A673 (cell line): Measurements from ENCODE around the gene OCEL1. TPM values are rescaled to one million over a fixed set of nuclear protein-coding genes. Genes with fewer than 3 reads are reported as not detected.

Experiments
- BruUV-seq: library from RNA; stranded (reverse); fragments of 400-500 nt; replicated peaks from 2 replicates; lab custom pipeline; 2021; lab: Mats Ljungman, UMichigan
- CTCF ChIA-PET: fragments of 300-600 bp; sonication (Branson Sonifier 250); formaldehyde crosslinking; loops from one replicate; lab custom pipeline; 2022; ENCODE audit warnings: antibody characterized with exemption; lab: Charles Lee
- POLR2A ChIA-PET: fragments of 300-600 bp; sonication (Branson Sonifier 250); formaldehyde crosslinking; loops from one replicate; lab custom pipeline; 2022; ENCODE audit warnings: antibody characterized with exemption; ENCODE audit not compliant: low non-redundant PET; lab: Charles Lee
- DNase-seq: peaks from one replicate; pipeline ENCODE4 v3.0.0-alpha.2; 2015; ENCODE audit warnings: low spot score
- H3K27ac ChIP-seq: fragments of 200-600 bp; sonication (generic); 2 replicates; pipeline ENCODE4 v1.5.1; 2016; ENCODE audit warnings: mixed run types, low read depth, mild to moderate bottlenecking, mixed read lengths, antibody characterized with exemption, low read length; ENCODE audit not compliant: poor library complexity, severe bottlenecking
- H3K27me3 ChIP-seq: fragments of 200-600 bp; sonication (generic); replicated peaks from 2 replicates; pipeline ENCODE4 v1.6.1; 2017; ENCODE audit warnings: mixed run types, low read depth, mild to moderate bottlenecking, mixed read lengths, antibody characterized with exemption, low read length; ENCODE audit not compliant: insufficient read depth, poor library complexity
- H3K36me3 ChIP-seq: fragments of 200-600 bp; sonication (generic); 2 replicates; pipeline ENCODE4 v1.6.1; 2016; ENCODE audit warnings: mixed run types, mild to moderate bottlenecking, mixed read lengths, antibody characterized with exemption, low read length; ENCODE audit not compliant: insufficient read depth, poor library complexity, severe bottlenecking
- H3K4me1 ChIP-seq: fragments of 200-600 bp; sonication (generic); 2 replicates; pipeline ENCODE4 v1.6.1; 2017; ENCODE audit warnings: mixed run types, mild to moderate bottlenecking, mixed read lengths, antibody characterized with exemption, low read length; ENCODE audit not compliant: insufficient read depth, poor library complexity, severe bottlenecking
- H3K4me3 ChIP-seq: fragments of 200-600 bp; sonication (generic); 2 replicates; pipeline ENCODE4 v1.5.1; 2016; ENCODE audit warnings: low read depth, mixed run types, mild to moderate bottlenecking, mixed read lengths, low read length; ENCODE audit not compliant: poor library complexity, severe bottlenecking
- H3K9me3 ChIP-seq: fragments of 200-600 bp; sonication (generic); 2 replicates; pipeline ENCODE4 v1.6.1; 2016; ENCODE audit warnings: mixed run types, low read depth, mild to moderate bottlenecking, mixed read lengths, antibody characterized with exemption, low read length; ENCODE audit not compliant: poor library complexity, severe bottlenecking
- EZH2 ChIP-seq: fragments of 200-600 bp; sonication (generic); IDR thresholded peaks from 2 replicates; pipeline ENCODE4 v1.6.1; 2017; ENCODE audit warnings: borderline replicate concordance, low read depth, mild to moderate bottlenecking, mixed read lengths, antibody characterized with exemption, low read length; ENCODE audit not compliant: poor library complexity, severe bottlenecking
- intact Hi-C: fragments of 100-400 bp; cut with micrococcal nuclease; formaldehyde crosslinking; loops from one replicate; pipeline ENCODE4 v1.10.0; 2022; ENCODE audit not compliant: unreplicated experiment
- total RNA-seq: library from RNA; stranded (reverse); gene quantifications from 2 replicates; pipeline ENCODE4 v1.2.3, GENCODE V29; 2021
- TF ChIP-seq, protein P1 (sequence below): fragments of 300-800, 200-600 bp; sonication (generic); conservative IDR thresholded peaks from 2 replicates; pipeline ENCODE4 v1.5.1; 2017; ENCODE audit warnings: low read depth, mild to moderate bottlenecking, antibody characterized with exemption, low read length, moderate library complexity, mixed read lengths

The OCEL1 gene
- total RNA-seq, 1 experiment from 2014 or later = 8.2 TPM

DNA sequence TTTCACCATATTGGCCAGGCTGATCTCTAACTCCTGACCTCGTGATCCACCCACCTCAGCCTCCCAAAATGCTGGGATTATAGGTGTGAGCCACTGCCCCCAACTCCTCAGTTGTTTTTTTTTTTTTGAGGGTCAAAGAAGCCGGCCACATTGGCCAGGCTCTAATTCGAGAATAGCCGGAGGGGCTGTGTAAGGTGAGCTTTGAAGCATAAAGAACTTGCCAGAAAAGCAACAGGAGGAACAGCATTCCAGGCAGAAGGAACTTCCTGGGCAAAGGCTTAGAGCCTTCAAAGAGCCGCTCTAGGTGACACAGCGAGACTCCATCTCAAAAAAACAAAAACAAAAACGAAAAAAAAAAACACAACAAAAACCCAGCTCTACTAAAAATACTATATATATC lies 40.0 kb downstream of the OCEL1 start:
- POLR2A ChIA-PET = interaction anchor here (0.5 kb wide), 1 partner anchor 96 kb away, joined by 3 read pairs; no protein-coding TSS in a partner anchor
- no TSS peak for BruUV-seq
- no peak for TF ChIP-seq EZH2
- TF ChIP-seq, protein P1, sequence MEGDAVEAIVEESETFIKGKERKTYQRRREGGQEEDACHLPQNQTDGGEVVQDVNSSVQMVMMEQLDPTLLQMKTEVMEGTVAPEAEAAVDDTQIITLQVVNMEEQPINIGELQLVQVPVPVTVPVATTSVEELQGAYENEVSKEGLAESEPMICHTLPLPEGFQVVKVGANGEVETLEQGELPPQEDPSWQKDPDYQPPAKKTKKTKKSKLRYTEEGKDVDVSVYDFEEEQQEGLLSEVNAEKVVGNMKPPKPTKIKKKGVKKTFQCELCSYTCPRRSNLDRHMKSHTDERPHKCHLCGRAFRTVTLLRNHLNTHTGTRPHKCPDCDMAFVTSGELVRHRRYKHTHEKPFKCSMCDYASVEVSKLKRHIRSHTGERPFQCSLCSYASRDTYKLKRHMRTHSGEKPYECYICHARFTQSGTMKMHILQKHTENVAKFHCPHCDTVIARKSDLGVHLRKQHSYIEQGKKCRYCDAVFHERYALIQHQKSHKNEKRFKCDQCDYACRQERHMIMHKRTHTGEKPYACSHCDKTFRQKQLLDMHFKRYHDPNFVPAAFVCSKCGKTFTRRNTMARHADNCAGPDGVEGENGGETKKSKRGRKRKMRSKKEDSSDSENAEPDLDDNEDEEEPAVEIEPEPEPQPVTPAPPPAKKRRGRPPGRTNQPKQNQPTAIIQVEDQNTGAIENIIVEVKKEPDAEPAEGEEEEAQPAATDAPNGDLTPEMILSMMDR = no peak
- no peaks in the 10 kb centered on the region for H3K9me3 ChIP-seq
- DNase-seq = no peak
- H3K4me1 ChIP-seq = peaks cover 6% of the 10 kb centered on the region
- intact Hi-C loops = no loop called here
- no peak overlapping the region for H3K27ac ChIP-seq
- no peak overlapping the region for H3K4me3 ChIP-seq
- peaks cover 8% of the 10 kb centered on the region for H3K36me3 ChIP-seq
- CTCF ChIA-PET = no interaction called here
- H3K27me3 ChIP-seq = no peaks in the 10 kb centered on the region

DNA sequence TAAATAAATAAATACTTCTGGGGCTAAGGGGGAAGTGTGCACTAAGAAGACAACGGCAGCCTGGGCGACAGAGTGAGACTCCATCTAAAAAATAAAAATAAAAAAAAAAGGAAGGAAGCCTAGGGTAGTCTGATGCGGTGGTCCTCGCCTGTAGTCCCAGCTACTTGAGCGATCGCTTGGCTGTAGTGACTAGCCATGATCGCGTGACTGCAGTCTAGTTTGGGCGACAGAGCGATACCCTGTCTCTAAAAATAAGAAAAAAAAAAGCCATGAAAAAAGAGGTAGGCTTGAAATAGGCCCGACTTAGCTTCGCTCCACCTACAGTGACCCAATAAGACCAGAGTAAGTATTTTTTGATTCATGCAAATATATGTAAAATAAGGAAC lies 40.6 kb downstream of the OCEL1 start:
- CTCF ChIA-PET = interaction anchor here (0.6 kb wide), 1 partner anchor 13 kb away, joined by 3 read pairs; no protein-coding TSS in a partner anchor

GRCh38 chr19:17266975-17267788 lies 41.2 kb downstream of the OCEL1 start, which contains the start of gene BABAM1:
TSS of gene BABAM1 (plus strand) at chr19:17267443. CDS start at chr19:17268807, 1,364 bp downstream.
- TF ChIP-seq EZH2 = no peak
- TF ChIP-seq, protein P1 = no peak
- no peaks in the 10 kb centered on the region for H3K9me3 ChIP-seq
- H3K36me3 ChIP-seq = peaks cover 16% of the 10 kb centered on the region
- no TSS peak for BruUV-seq
- H3K27ac ChIP-seq = peak within 1 kb of the TSS; percentile 77
- peaks cover 6% of the 10 kb centered on the region for H3K4me1 ChIP-seq
- ChIA-PET POLR2A (interaction anchor here (0.6 kb wide), 1 partner anchor 38 kb away, joined by 21 read pairs; no protein-coding TSS in a partner anchor), CTCF (interaction anchor here (0.6 kb wide), 1 partner anchor 12 kb away, joined by 3 read pairs; no protein-coding TSS in a partner anchor)
- intact Hi-C loops = no loop called here
- H3K4me3 ChIP-seq = peak within 1 kb of the TSS; percentile 85
- peak; percentile 99 for DNase-seq
- H3K27me3 ChIP-seq = no peaks in the 10 kb centered on the region

More for the DNA sequence above, 40.6 kb downstream of the OCEL1 start:
- Histone ChIP-seq H3K4me3 (no peak overlapping the region), H3K27ac (no peak overlapping the region), H3K9me3 (no peaks in the 10 kb centered on the region), H3K4me1 (peaks cover 6% of the 10 kb centered on the region), H3K27me3 (no peaks in the 10 kb centered on the region), H3K36me3 (peaks cover 14% of the 10 kb centered on the region)
- TF ChIP-seq, protein P1 = no peak
- TF ChIP-seq EZH2 = no peak
- intact Hi-C loops = no loop called here
- no peak for DNase-seq
- POLR2A ChIA-PET = interaction anchor here (0.5 kb wide), 1 partner anchor 96 kb away, joined by 3 read pairs; no protein-coding TSS in a partner anchor
- no TSS peak for BruUV-seq
